Astrocyte of the spinal cord (primary cell): ENCODE data around the gene KIT.

Experiments used
- DNase-seq: peaks from one replicate; pipeline ENCODE4 v3.0.0; 2011; ENCODE audit warnings: low read depth, low spot score
- H3K4me3 ChIP-seq: 2 replicates; pipeline ENCODE4 v1.5.1; 2011; ENCODE audit warnings: low read depth, mild to moderate bottlenecking, low read length, moderate library complexity
- in situ Hi-C: cut with HindIII; loops from 2 replicates; pipeline ENCODE4 v1.10.0; 2017; ENCODE audit warnings: low sequenced_read_pairs
- TF ChIP-seq, protein P1 (sequence below): IDR thresholded peaks from 2 replicates; pipeline ENCODE4 v1.5.1; 2012; ENCODE audit warnings: low read depth, mild to moderate bottlenecking, low read length, inconsistent platforms

The KIT gene

DNA sequence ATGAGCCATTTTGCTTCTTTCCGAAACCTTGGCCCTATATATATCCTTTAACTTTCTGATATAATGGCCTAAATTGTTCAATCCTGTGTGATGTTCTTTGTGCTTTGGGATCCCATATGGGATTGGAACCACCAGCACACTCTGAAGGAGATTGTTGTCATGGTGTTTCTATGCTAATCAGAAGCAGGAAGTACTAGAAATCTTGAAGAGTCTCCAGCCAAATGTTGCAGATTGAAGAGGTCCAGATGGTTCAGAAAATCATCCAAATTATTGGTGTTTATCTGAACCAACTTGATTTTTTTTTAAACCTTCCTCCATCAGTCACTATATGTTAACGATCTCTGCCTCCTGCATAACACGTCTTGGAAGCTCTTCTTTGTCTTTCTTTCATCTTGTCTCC lies 72.8 kb downstream of the KIT start:
- no peak for DNase-seq
- in situ Hi-C loops, result no loop called here
- TF ChIP-seq, protein P1, sequence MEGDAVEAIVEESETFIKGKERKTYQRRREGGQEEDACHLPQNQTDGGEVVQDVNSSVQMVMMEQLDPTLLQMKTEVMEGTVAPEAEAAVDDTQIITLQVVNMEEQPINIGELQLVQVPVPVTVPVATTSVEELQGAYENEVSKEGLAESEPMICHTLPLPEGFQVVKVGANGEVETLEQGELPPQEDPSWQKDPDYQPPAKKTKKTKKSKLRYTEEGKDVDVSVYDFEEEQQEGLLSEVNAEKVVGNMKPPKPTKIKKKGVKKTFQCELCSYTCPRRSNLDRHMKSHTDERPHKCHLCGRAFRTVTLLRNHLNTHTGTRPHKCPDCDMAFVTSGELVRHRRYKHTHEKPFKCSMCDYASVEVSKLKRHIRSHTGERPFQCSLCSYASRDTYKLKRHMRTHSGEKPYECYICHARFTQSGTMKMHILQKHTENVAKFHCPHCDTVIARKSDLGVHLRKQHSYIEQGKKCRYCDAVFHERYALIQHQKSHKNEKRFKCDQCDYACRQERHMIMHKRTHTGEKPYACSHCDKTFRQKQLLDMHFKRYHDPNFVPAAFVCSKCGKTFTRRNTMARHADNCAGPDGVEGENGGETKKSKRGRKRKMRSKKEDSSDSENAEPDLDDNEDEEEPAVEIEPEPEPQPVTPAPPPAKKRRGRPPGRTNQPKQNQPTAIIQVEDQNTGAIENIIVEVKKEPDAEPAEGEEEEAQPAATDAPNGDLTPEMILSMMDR, result no peak
- H3K4me3 ChIP-seq, result no peak overlapping the region

DNA sequence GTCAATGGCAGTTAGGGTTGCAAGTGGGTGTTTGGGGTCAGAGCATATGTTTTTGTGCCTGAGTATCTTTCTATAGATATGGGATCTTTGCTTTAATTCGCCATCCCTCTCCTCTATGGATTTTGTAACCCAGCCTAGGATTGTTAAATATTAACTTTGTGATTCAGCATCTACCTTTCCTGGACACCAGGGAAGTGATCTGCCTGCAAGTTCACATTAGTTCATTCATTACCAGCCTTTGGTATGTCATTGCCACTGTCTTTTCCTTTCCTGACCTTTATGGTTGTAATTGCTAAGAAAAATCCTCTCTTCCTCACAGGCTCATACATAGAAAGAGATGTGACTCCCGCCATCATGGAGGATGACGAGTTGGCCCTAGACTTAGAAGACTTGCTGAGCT lies 73.8 kb downstream of the KIT start:
- TF ChIP-seq, protein P1, result no peak
- in situ Hi-C loops, result no loop called here
- H3K4me3 ChIP-seq, result no peak overlapping the region
- no peak for DNase-seq

DNA sequence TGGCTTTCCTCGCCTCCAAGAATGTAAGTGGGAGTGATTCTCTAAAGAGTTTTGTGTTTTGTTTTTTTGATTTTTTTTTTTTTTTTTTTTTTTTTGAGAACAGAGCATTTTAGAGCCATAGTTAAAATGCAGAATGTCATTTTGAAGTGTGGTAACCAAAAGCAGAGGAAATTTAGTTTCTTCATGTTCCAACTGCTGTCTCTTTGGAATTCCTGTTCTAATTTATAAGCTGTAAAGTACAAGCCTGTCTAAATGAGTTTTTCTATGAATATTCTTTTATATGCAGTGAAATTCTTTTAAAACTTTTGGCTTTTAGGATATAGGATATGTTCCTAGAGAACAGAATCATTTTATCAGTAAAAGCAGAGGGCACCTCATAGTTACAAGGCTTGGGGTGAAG lies 74.2 kb downstream of the KIT start:
- no peak overlapping the region for H3K4me3 ChIP-seq
- TF ChIP-seq, protein P1, result no peak
- in situ Hi-C loops, result no loop called here
- no peak for DNase-seq

DNA sequence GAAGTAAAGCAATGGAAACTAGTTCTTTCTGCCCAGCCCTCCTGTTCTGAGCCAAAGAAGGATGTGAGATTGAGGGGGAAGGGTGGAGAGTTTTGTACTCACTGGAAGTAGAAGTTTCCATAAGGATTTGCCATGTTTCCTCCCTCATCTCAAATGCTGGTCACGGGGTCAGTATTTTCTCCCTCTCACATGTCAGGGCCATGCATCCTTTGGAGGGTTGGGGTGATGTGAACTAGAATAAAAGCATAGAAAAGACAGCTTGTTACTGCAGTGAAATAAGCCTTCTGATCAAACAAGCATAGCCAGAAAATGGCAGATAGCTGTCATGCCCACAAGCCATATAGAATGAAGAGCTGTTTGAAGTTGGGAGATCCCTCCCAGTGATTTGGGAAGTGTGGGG lies 79.7 kb downstream of the KIT start:
- TF ChIP-seq, protein P1, result no peak
- H3K4me3 ChIP-seq, result no peak overlapping the region
- in situ Hi-C loops, result no loop called here
- DNase-seq, result no peak

DNA sequence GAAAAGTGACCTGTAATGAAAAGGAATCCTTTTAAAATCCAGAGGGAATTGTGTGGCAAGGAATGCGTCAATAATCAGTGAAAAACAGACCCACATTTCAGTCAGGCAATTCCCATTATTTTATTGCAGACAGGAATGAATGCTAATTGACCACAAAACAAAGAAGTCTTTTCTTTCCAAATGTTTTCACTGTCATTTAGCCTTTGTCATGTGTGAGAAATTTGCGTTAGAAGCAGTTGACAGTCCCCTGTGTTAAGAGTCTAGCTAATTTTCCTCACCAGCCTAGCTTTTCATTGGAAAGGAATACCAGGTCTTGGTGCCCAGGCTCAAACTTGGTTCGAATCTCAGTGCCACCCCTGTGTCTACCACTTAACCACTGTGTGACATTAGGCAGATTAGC lies 83.4 kb downstream of the KIT start:
- TF ChIP-seq, protein P1, result no peak
- in situ Hi-C loops, result no loop called here
- no peak for DNase-seq
- H3K4me3 ChIP-seq, result no peak overlapping the region

DNA sequence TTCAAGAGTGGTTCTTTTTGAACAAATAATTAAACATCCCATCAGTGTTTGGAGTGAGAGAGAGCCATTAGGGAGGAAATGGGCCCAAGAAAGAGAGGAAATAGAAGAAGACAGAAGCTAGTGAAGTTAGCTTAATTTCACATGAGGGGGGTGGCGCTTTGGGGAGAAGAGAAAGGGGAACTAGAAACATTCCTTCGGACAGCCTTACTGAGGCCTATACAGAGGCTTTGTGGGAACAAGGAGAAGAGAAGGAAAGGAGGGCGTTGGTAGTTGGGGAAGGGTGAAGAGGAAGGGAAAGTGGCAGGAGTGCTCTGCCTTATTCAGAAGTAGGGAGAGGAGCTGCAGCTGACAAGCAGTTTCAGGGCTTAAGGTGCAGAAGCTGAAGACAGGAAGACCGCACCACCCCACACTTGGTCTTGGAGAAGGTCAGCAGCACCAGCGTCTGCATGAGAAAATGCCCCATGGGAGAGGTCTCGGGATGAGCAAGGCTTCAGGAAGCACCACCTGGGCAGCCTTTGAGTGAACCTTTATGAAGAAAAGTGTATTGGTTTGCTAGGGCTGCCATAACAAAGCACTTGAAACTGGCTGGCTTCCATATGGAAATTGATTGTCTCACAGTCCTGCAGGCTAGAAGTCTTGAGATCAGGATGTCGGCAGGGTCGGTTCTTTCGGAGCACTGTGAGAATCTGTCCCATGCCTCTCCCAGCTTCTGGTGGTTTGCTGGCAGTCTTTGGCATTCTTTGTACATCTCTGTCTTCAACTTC lies 85.1 kb downstream of the KIT start:
- no peak for DNase-seq
- TF ChIP-seq, protein P1, result no peak

DNA sequence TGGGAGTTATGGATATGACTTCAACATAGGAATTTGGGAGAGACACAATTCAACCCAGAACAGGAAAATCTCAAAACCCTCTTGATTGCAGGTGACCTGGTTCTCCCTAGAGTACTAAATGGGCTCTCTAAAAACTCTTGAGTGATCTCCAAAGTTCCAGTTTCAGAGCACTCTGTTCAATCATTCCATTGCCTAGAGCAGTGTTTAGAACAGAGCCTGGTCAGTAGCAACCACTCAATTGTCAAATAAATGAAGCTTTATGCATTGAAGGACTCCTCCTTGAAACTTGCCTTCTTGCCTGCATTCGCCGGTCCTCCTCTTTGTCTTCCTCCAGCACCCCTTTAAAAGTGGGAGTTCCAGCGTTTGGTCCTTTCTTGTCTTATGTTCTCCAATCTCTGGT lies 85.8 kb downstream of the KIT start:
- in situ Hi-C loops, result no loop called here

More for the DNA sequence above, 85.1 kb downstream of the KIT start:
- no peak overlapping the region for H3K4me3 ChIP-seq
- in situ Hi-C loops, result no loop called here

More for the DNA sequence above, 85.8 kb downstream of the KIT start:
- TF ChIP-seq, protein P1, result no peak
- DNase-seq, result no peak
- H3K4me3 ChIP-seq, result no peak overlapping the region
